SK-N-SH treated with all-trans-retinoic acid at 6 μM for 48 hours (cell line): ENCODE data around the gene RECK.

ENCODE experiments used
- PPARA ChIP-seq: fragments of 250-450 bp; sonication (Bioruptor Pico); IDR thresholded peaks from 2 replicates; pipeline ENCODE4 v1.5.0; 2020; ENCODE audit warnings: mild to moderate bottlenecking, borderline replicate concordance
- ZFP3 ChIP-seq: fragments of 250-450 bp; sonication (Bioruptor Pico); IDR thresholded peaks from 2 replicates; pipeline ENCODE4 v1.5.0; 2020; ENCODE audit warnings: mild to moderate bottlenecking, moderate library complexity

DNA sequence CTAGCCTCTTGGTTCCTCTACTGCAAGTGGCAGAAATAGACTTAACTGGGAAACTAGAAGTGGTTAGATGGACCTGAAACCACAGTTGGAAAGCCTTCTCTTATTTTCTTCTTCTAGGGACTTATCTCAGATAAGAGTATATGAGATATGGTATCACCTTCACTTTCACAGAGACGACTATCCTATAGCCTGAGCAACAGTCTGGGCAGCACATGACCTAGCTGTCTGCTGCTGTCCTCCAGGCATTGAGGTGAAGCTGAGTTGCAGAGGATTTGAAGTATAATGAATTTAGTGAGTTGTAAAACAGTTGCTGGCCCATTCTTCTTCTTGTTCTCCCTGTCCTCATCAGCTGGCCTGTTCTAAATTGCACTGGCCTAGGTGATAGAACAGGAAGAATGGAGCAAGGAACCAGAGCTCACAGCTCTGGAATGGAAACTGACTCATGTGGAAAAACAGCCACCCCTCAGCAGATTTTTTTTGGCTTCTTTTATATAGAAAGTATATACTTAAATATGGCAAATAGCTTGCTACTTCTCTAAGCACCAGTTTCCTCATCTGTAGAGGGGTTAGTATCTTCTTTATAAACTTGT, 27.8 kb downstream of the RECK start:
- no peak for TF ChIP-seq ZFP3 (CRISPR knock-in tag)
- no peak for TF ChIP-seq PPARA (CRISPR knock-in tag)
